H1 (cell line): ENCODE results near the gene AOPEP. TPM values are rescaled to one million over a fixed set of nuclear protein-coding genes. Genes with fewer than 3 reads are reported as not detected.

Experiments
- CTCF ChIA-PET: fragments of 300-600 bp; sonication (Branson Sonifier 250); formaldehyde crosslinking; loops from one replicate; lab custom pipeline; 2021; ENCODE audit not compliant: partially characterized antibody; lab: Charles Lee
- POLR2A ChIA-PET: fragments of 300-600 bp; sonication (Branson Sonifier 250); formaldehyde crosslinking; loops from one replicate; lab custom pipeline; 2021; ENCODE audit warnings: inconsistent platforms; ENCODE audit not compliant: partially characterized antibody; lab: Charles Lee
- DNase-seq, 2 experiments: peaks; one replicate each; pipeline versions ENCODE4 v3.0.0 to v3.0.0-alpha.2; 2010 to 2022; ENCODE audit warnings: low spot score in 2 of 2, low read depth in 1 of 2, mixed read lengths in 1 of 2
- FAIRE-seq: peaks from 2 replicates; lab custom pipeline; 2011; peaks lifted over from hg19 to GRCh38; lab: Jason Lieb, UNC
- H2AFZ ChIP-seq: 2 replicates; pipeline ENCODE4 v1.8.1; 2012; ENCODE audit warnings: low read length, inconsistent platforms
- H2AK5ac ChIP-seq: 2 replicates; pipeline ENCODE4 v1.6.1; 2013; ENCODE audit warnings: low read depth, low read length
- H2BK120ac ChIP-seq: replicated peaks from 2 replicates; pipeline ENCODE3; 2013; ENCODE audit warnings: low read depth, low read length, inconsistent platforms
- H2BK12ac ChIP-seq: 2 replicates; pipeline ENCODE4 v1.6.1; 2013; ENCODE audit warnings: low read depth, low read length
- H2BK15ac ChIP-seq: 2 replicates; pipeline ENCODE4 v1.6.1; 2013; ENCODE audit warnings: low read length
- H2BK20ac ChIP-seq: 2 replicates; pipeline ENCODE4 v1.6.1; 2013; ENCODE audit warnings: low read length
- H2BK5ac ChIP-seq: 2 replicates; pipeline ENCODE4 v1.6.1; 2013; ENCODE audit warnings: low read depth, low read length
- H3K14ac ChIP-seq: 2 replicates; pipeline ENCODE4 v1.6.1; 2013; ENCODE audit warnings: inconsistent platforms; ENCODE audit not compliant: insufficient read length
- H3K18ac ChIP-seq: 2 replicates; pipeline ENCODE4 v1.6.1; 2013; ENCODE audit warnings: low read length; ENCODE audit errors: extremely low read depth
- H3K23ac ChIP-seq: 2 replicates; pipeline ENCODE4 v1.6.1; 2013; ENCODE audit warnings: inconsistent platforms; ENCODE audit not compliant: insufficient read length
- H3K23me2 ChIP-seq: 2 replicates; pipeline ENCODE4 v1.6.1; 2013; ENCODE audit warnings: low read depth, low read length
- H3K27ac ChIP-seq: 2 replicates; pipeline ENCODE4 v1.6.1; 2011; ENCODE audit warnings: low read depth, low read length, inconsistent platforms
- H3K27me3 ChIP-seq, 4 experiments: replicated peaks in 1 of 4; 1 replicate in 1 of 4; 2 replicates in 3 of 4; pipeline versions ENCODE4 v1.6.1 to v1.8.1; 2011 to 2013; ENCODE audit warnings: low read length in 3 of 4, mild to moderate bottlenecking in 3 of 4, inconsistent platforms in 2 of 4, mixed read lengths in 2 of 4, moderate library complexity in 1 of 4; ENCODE audit not compliant: control insufficient read depth in 3 of 4, insufficient read depth in 3 of 4; ENCODE audit errors: extremely low read depth in 1 of 4
- H3K36me3 ChIP-seq, 4 experiments: 2 replicates each; pipeline versions ENCODE4 v1.6.1 to v1.8.1; 2011 to 2013; ENCODE audit warnings: mild to moderate bottlenecking in 4 of 4, low read length in 3 of 4, moderate library complexity in 2 of 4, control low read depth in 1 of 4, inconsistent platforms in 1 of 4; ENCODE audit not compliant: insufficient read depth in 4 of 4, control insufficient read depth in 2 of 4
- H3K4ac ChIP-seq: replicated peaks from 2 replicates; pipeline ENCODE3; 2013; ENCODE audit warnings: low read length, low read depth, mixed read lengths, inconsistent platforms; ENCODE audit not compliant: insufficient read length
- H3K4me1 ChIP-seq, 4 experiments: replicated peaks in 1 of 4; 1 replicate in 1 of 4; 2 replicates in 3 of 4; pipeline versions ENCODE4 v1.6.1 to v1.8.1; 2011 to 2013; ENCODE audit warnings: low read length in 3 of 4, inconsistent platforms in 2 of 4, mixed read lengths in 1 of 4; ENCODE audit not compliant: insufficient read depth in 4 of 4, control insufficient read depth in 3 of 4
- H3K4me2 ChIP-seq, 2 experiments: 2 replicates each; pipeline versions ENCODE4 v1.6.1 to v1.8.1; 2011 to 2013; ENCODE audit warnings: low read depth in 2 of 2, low read length in 2 of 2, control low read depth in 1 of 2, inconsistent platforms in 1 of 2, mild to moderate bottlenecking in 1 of 2; ENCODE audit not compliant: insufficient read depth in 1 of 2
- H3K4me3 ChIP-seq, 4 experiments: fragments of 200-600, 300-600 bp in 1 of 4; sonication (generic), shearing (Covaris generic), sonication (Bioruptor Twin) in 1 of 4; 2 replicates each; pipeline versions ENCODE4 v1.5.1 to v1.8.1; 2011 to 2016; ENCODE audit warnings: low read length in 4 of 4, low read depth in 3 of 4, control low read depth in 2 of 4, inconsistent platforms in 2 of 4, mild to moderate bottlenecking in 2 of 4, mixed read lengths in 1 of 4, moderate library complexity in 1 of 4; ENCODE audit not compliant: insufficient read depth in 2 of 4; ENCODE audit errors: extremely low read depth in 1 of 4
- H3K56ac ChIP-seq: replicated peaks from 2 replicates; pipeline ENCODE3; 2013; ENCODE audit warnings: low read depth, mild to moderate bottlenecking, mixed read lengths, low read length, inconsistent platforms; ENCODE audit not compliant: insufficient read length
- H3K79me1 ChIP-seq: 2 replicates; pipeline ENCODE4 v1.6.1; 2013; ENCODE audit warnings: low read depth, low read length, control low read depth
- H3K79me2 ChIP-seq, 2 experiments: 2 replicates each; pipeline versions ENCODE4 v1.6.1 to v1.8.1; 2012 to 2013; ENCODE audit warnings: low read length in 2 of 2, mild to moderate bottlenecking in 2 of 2, inconsistent platforms in 1 of 2; ENCODE audit not compliant: insufficient read depth in 2 of 2, control insufficient read depth in 1 of 2
- H3K9ac ChIP-seq, 4 experiments: replicated peaks in 1 of 4; 1 replicate in 1 of 4; 2 replicates in 3 of 4; pipeline versions ENCODE4 v1.6.1 to v1.8.1; 2011 to 2013; ENCODE audit warnings: low read depth in 3 of 4, low read length in 3 of 4, control low read depth in 2 of 4, mild to moderate bottlenecking in 2 of 4, moderate library complexity in 2 of 4, inconsistent platforms in 1 of 4; ENCODE audit errors: extremely low read depth in 1 of 4
- H3K9me3 ChIP-seq, 2 experiments: 2 replicates each; pipeline versions ENCODE4 v1.6.1 to v1.8.1; 2012 to 2013; ENCODE audit warnings: mild to moderate bottlenecking in 2 of 2, moderate library complexity in 2 of 2, control low read depth in 1 of 2, inconsistent platforms in 1 of 2, low read depth in 1 of 2, low read length in 1 of 2, mixed read lengths in 1 of 2; ENCODE audit not compliant: insufficient read depth in 2 of 2
- H4K20me1 ChIP-seq, 2 experiments: replicated peaks in 1 of 2; 2 replicates each; pipeline versions ENCODE3 to v1.8.1; 2011 to 2013; ENCODE audit warnings: inconsistent platforms in 2 of 2, low read length in 2 of 2, mild to moderate bottlenecking in 1 of 2; ENCODE audit not compliant: insufficient read depth in 2 of 2, control insufficient read depth in 1 of 2
- H4K5ac ChIP-seq: 2 replicates; pipeline ENCODE4 v1.6.1; 2013; ENCODE audit warnings: low read length, low read depth, mixed read lengths, inconsistent platforms; ENCODE audit not compliant: insufficient read length
- H4K8ac ChIP-seq: 2 replicates; pipeline ENCODE4 v1.8.0; 2013; ENCODE audit warnings: mild to moderate bottlenecking, moderate library complexity, low read length, inconsistent platforms; ENCODE audit not compliant: insufficient read depth; ENCODE audit errors: extremely low read depth
- H4K91ac ChIP-seq: replicated peaks from 2 replicates; pipeline ENCODE3; 2013; ENCODE audit warnings: low read length, mixed read lengths, inconsistent platforms; ENCODE audit not compliant: insufficient read length
- CBX5 ChIP-seq: fragments of 300-800, 300-1000 bp; sonication (generic); IDR thresholded peaks from 2 replicates; pipeline ENCODE4 v1.7.1; 2016; ENCODE audit warnings: antibody characterized with exemption, low read length, low read depth
- GABPA ChIP-seq: IDR thresholded peaks from 2 replicates; pipeline ENCODE4 v1.6.1; 2011; ENCODE audit warnings: mild to moderate bottlenecking, low read length, moderate library complexity, borderline replicate concordance; ENCODE audit not compliant: insufficient read depth
- NRF1 ChIP-seq: IDR thresholded peaks from 2 replicates; pipeline ENCODE4 v1.6.1; 2011; ENCODE audit warnings: mild to moderate bottlenecking, low read depth, low read length, improper control_type of control experiment
- SP4 ChIP-seq: IDR thresholded peaks from 2 replicates; pipeline ENCODE4 v1.6.1; 2012; ENCODE audit warnings: low read length, inconsistent platforms
- WGBS, 2 experiments: shearing (Covaris generic) in 1 of 2; methylation state at CpG; one replicate each; pipeline versions ENCODE4 v1.1.6 to v1.1.7; 2013 to 2015; ENCODE audit warnings: low lambda C conversion rate in 2 of 2, mixed read lengths in 2 of 2, inconsistent platforms in 1 of 2, low coverage in 1 of 2, missing lambda C conversion rate in 1 of 2; ENCODE audit not compliant: insufficient replicate concordance in 2 of 2, insufficient coverage in 1 of 2, insufficient read length in 1 of 2; ENCODE audit errors: extremely low coverage in 1 of 2, missing lambda C conversion rate in 1 of 2; 5-methylcytosine and 5-hydroxymethylcytosine counted together
- polyA plus RNA-seq, 7 experiments: library from polyadenylated mRNA; depleted of rRNA in 3 of 7; stranded (reverse) in 5 of 7; unstranded in 2 of 7; fragments of >200 nt in 5 of 7; fragments of 200-250 nt in 2 of 7; gene quantifications; 1 replicate in 5 of 7; 2 replicates in 1 of 7; 4 replicates in 1 of 7; pipeline versions ENCODE4 v1.2.1 to v1.2.3, GENCODE V29; 2011 to 2013; ENCODE audit warnings: missing spikeins in 2 of 7, mixed read lengths in 2 of 7
- total RNA-seq: library from RNA; stranded (reverse); fragmentation: NEBNext Ultra II Directional; extraction: Animal tissue kit (Norgen Biotek cat#: 25700); gene quantifications from 2 replicates; pipeline ENCODE4 v1.2.1, GENCODE V29; 2021
- TF ChIP-seq, protein P1 (sequence below): IDR thresholded peaks from 2 replicates; pipeline ENCODE4 v1.6.1; 2012; ENCODE audit warnings: inconsistent platforms

The AOPEP gene
- total and polyA plus RNA-seq, 2 of the 8 experiments (the other 6 are each of a cell fraction or from before 2014, with no cell fraction given), result 6.1 to 14.3 TPM

DNA sequence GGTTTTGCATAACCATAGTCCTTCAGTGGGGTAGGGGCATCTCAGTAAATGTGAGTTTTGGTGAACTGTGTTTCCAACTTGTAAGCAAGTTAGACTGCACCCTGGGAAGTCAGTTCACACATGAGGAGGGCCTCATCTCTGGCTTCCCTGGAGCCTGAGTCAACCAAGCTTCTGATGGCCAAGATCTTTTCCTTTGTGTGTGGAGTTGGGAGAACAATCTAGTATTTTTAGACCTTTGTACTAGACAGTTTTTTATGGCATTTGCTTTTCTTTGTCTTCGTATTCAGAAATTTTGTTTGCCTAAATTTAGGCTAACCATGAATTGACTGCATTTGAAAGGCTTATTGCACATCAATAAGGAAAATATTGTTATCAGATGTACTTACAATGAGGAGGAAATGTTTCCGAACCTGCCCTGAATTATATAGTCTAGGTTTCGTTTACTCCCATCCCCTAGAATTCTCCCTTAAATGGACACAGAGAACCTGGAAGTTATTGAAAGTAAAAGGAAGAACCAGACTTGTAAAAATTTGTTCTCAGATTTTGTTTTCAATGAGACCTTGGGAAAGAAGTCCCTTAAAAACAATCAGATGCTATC is 204.6 kb downstream of the AOPEP start:
- CTCF ChIA-PET, result interaction anchor here (0.7 to 1.6 kb wide), 3 partner anchors 17 to 206 kb away, joined by 3 to 4 read pairs (median 3); no protein-coding TSS in a partner anchor
- H2BK120ac ChIP-seq, result no peak overlapping the region

More for the DNA sequence above, 204.6 kb downstream of the AOPEP start:
- 89% methylated on average over 3 of the region's 3 CpGs; no CpG with 5 or more reads in 1 of the 2 experiments for whole genome bisulfite sequencing, 2 experiments
- Histone ChIP-seq H3K56ac (no peak overlapping the region), H3K27me3 (no peaks in the 10 kb centered on the region), H3K18ac (no peak overlapping the region), H3K4me1 (peaks cover 0 to 3% (median 1%) of the 10 kb centered on the region in 4 experiments; a peak in 4 of 7 replicates), H3K4me3 (no peak overlapping the region), H4K91ac (no peak overlapping the region), H3K23me2 (no peaks in the 10 kb centered on the region), H3K9me3 (no peaks in the 10 kb centered on the region), H4K20me1 (no peaks in the 10 kb centered on the region), H2BK15ac (no peak overlapping the region), H3K23ac (no peak overlapping the region), H2BK20ac (no peak overlapping the region), H3K4ac (no peak overlapping the region), H3K79me2 (peaks cover 0 to 3% of the 10 kb centered on the region in 2 experiments; a peak in 1 of 4 replicates), H3K36me3 (no peaks in the 10 kb centered on the region), H3K79me1 (no peaks in the 10 kb centered on the region), H4K5ac (no peak overlapping the region), H3K14ac (no peak overlapping the region), H3K9ac (no peak overlapping the region), H3K4me2 (no peak overlapping the region), H2BK12ac (no peak overlapping the region), H2AK5ac (no peak overlapping the region), H3K27ac (no peak overlapping the region), H2AFZ (no peak overlapping the region), H2BK5ac (peak overlapping the region; percentile 60; the same call in 1 of the 2 replicates), H4K8ac (no peak overlapping the region)
- POLR2A ChIA-PET, result no interaction called here
- FAIRE-seq (no peak), DNase-seq (no peak)
- TF ChIP-seq, protein P1, sequence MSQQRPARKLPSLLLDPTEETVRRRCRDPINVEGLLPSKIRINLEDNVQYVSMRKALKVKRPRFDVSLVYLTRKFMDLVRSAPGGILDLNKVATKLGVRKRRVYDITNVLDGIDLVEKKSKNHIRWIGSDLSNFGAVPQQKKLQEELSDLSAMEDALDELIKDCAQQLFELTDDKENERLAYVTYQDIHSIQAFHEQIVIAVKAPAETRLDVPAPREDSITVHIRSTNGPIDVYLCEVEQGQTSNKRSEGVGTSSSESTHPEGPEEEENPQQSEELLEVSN, result no peak
- TF ChIP-seq GABPA, result no peak
- no peak for TF ChIP-seq SP4
- TF ChIP-seq CBX5, result no peak
- no peak for TF ChIP-seq NRF1
